ENCODE data around the gene SLC2A4RG. TPM values are rescaled to one million over a fixed set of nuclear protein-coding genes. Genes with fewer than 3 reads are reported as not detected.
A peak's percentile ranks its signal among the peaks of the same experiment; 100 is the strongest.

Gene SLC2A4RG
- total and polyA plus RNA-seq, 12 donors = 7.9 to 210 (median 47.9) TPM

GRCh38 chr20:63740627-63741353 lies 1.2 kb downstream of the SLC2A4RG start:
- Histone ChIP-seq H3K9me3 (replicated peaks in 1 of 3) (no peaks in the 10 kb centered on the region), H3K4me3 (peak overlapping the region in 2 of 4 donors; percentile 44 to 83), H3K27me3 (no peaks in the 10 kb centered on the region), H3K36me3 (replicated peaks in 1 of 2) (peaks cover 0 to 28% of the 10 kb centered on the region in 2 donors), H3K27ac (peak overlapping the region; percentile 45 to 94 (median 85)), H3K4me1 (replicated peaks in 1 of 2) (peaks cover 36 to 42% of the 10 kb centered on the region in 2 donors)
- peak in 5 of 6 experiments; percentile 9 to 53 (median 18) for TF ChIP-seq CTCF (IDR thresholded peaks at IDR 0.05)
- TF ChIP-seq POLR2A (IDR thresholded peaks at IDR 0.05) = peak in 1 of 2 donors; percentile 81
- DNase-seq = peak; percentile 94 to 96 (median 96)
- WGBS, 4 donors = 0 to 7% (median 2%) methylated on average over 3 to 29 of the region's 29 CpGs
- intact Hi-C loops (cut with DNase I) = no loop called here

- Histone ChIP-seq H3K27me3 (no peaks in the 10 kb centered on the region), H3K4me3 (peak overlapping the region in 2 of 4 donors; percentile 44 to 83), H3K27ac (peak overlapping the region; percentile 33 to 94 (median 85)), H3K9me3 (replicated peaks in 1 of 3) (no peaks in the 10 kb centered on the region), H3K36me3 (replicated peaks in 1 of 2) (peaks cover 0 to 29% of the 10 kb centered on the region in 2 donors), H3K4me1 (replicated peaks in 1 of 2) (peaks cover 36 to 42% of the 10 kb centered on the region in 2 donors)
- 12 to 26% (median 16%) methylated on average over 6 of the region's 6 CpGs; no CpG with 5 or more reads in 1 of the 4 donors for WGBS, 4 donors
- intact Hi-C loops (cut with DNase I) = no loop called here
- TF ChIP-seq POLR2A (IDR thresholded peaks at IDR 0.05) (no peak), CTCF (IDR thresholded peaks at IDR 0.05) (no peak)
- DNase-seq = no peak
Observed at GRCh38 chr20:63741354-63741675, 1.7 kb downstream of the SLC2A4RG start.

GRCh38 chr20:63741676-63742380 lies 2.3 kb downstream of the SLC2A4RG start:
- peak overlapping the region; percentile 33 to 94 (median 85) for H3K27ac ChIP-seq
- peaks cover 36 to 42% of the 10 kb centered on the region in 2 donors for H3K4me1 ChIP-seq (replicated peaks in 1 of 2)
- intact Hi-C loops (cut with DNase I) = no loop called here
- H3K9me3 ChIP-seq (replicated peaks in 1 of 3) = no peaks in the 10 kb centered on the region
- DNase-seq = peak in 4 of 7 donors; percentile 11 to 43 (median 34)
- TF ChIP-seq POLR2A (IDR thresholded peaks at IDR 0.05) (no peak), CTCF (IDR thresholded peaks at IDR 0.05) (no peak)
- peak overlapping the region in 1 of 4 donors; percentile 83 for H3K4me3 ChIP-seq
- H3K27me3 ChIP-seq = no peaks in the 10 kb centered on the region
- 34 to 68% (median 62%) methylated on average over 9 to 30 of the region's 30 CpGs for WGBS, 4 donors
- peaks cover 0 to 29% of the 10 kb centered on the region in 2 donors for H3K36me3 ChIP-seq (replicated peaks in 1 of 2)

GRCh38 chr20:63742381-63743024 lies 2.9 kb downstream of the SLC2A4RG start:
- H3K4me1 ChIP-seq (replicated peaks in 1 of 2) = peaks cover 33 to 38% of the 10 kb centered on the region in 2 donors
- no peak for TF ChIP-seq POLR2A (IDR thresholded peaks at IDR 0.05)
- TF ChIP-seq CTCF (IDR thresholded peaks at IDR 0.05) = no peak
- H3K9me3 ChIP-seq (replicated peaks in 1 of 3) = no peaks in the 10 kb centered on the region
- WGBS, 4 donors = 60 to 79% (median 75%) methylated on average over 2 to 37 of the region's 37 CpGs
- intact Hi-C loops (cut with DNase I) = no loop called here
- H3K27ac ChIP-seq = peak overlapping the region in 2 of 5 donors; percentile 85 to 94
- peak in 3 of 7 donors; percentile 19 to 32 (median 24) for DNase-seq
- H3K4me3 ChIP-seq = no peak overlapping the region
- peaks cover 0 to 29% of the 10 kb centered on the region in 2 donors for H3K36me3 ChIP-seq (replicated peaks in 1 of 2)
- no peaks in the 10 kb centered on the region for H3K27me3 ChIP-seq

Measured in adrenal gland (tissue), 12 donors.